Fibroblast of the aortic adventitia (primary cell): ENCODE measurements around the gene NCAPD3. TPM values are rescaled to one million over a fixed set of nuclear protein-coding genes. Genes with fewer than 3 reads are reported as not detected.

Source experiments
- DNase-seq: peaks from one replicate; pipeline ENCODE4 v3.0.0-alpha.2; 2010; ENCODE audit warnings: low read depth
- H3K4me3 ChIP-seq: 2 replicates; pipeline ENCODE4 v1.5.1; 2011; ENCODE audit warnings: low read depth, mild to moderate bottlenecking, control low read depth, low read length, moderate library complexity
- total RNA-seq: library from RNA; depleted of rRNA; stranded (reverse); fragments of >200 nt; gene quantifications from 2 replicates; pipeline ENCODE4 v1.2.3, GENCODE V29; 2012; ENCODE audit warnings: low replicate concordance
- TF ChIP-seq, protein P1 (sequence below): IDR thresholded peaks from 2 replicates; pipeline ENCODE4 v1.5.1; 2011; ENCODE audit warnings: mild to moderate bottlenecking, low read length, control low read depth, inconsistent platforms; ENCODE audit not compliant: insufficient read depth

NCAPD3 gene
- total RNA-seq, 1 donor: 29.7 TPM

DNA sequence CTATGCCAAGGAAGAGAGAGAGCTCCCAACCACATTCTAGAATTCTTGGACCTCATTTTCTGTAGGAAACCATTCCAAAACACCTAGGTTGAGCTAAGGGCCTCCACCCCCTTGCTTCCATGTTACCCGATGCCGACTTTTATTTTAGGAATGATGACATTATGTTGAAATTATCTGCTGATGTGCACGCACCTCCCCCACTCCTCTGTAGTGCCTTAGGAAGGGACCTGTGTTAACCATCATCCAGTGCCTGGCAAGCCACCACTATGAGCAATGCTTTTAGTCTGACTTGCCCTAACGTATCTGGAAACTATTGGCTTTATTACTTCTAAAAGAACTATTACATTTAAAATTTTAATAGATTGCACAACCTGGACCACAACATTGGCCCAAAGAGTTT, 42.1 kb downstream of the NCAPD3 start:
- no peak overlapping the region for H3K4me3 ChIP-seq

DNA sequence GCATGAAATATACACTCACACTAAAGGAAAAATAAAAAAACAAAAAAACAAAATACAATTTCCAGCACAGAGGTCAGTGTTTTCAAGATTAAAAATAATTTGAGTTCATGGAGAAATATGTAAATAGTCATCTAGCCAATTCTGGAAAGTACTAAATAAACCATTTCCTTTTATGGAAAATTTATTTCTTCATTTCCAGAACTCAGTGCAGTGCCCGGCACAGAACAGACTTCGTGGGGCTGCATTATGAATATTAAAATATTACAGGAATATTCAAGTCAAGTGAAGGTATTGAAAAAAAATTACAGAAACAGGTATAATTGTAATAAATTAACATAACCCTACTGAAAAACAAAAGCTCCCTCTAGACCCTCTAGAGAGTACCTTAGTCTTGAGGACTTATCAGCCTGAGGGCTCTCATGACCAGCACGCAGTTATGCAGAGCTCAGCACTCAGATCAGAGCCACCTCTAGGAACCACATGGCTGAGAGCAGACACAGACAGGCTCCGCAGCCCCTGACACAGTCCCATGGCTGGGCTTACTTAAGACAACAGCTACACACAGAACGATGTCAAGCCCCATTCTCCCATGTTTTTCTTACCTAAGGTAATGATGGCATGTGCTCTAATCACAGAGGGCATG, 45.6 kb downstream of the NCAPD3 start:
- TF ChIP-seq, protein P1, sequence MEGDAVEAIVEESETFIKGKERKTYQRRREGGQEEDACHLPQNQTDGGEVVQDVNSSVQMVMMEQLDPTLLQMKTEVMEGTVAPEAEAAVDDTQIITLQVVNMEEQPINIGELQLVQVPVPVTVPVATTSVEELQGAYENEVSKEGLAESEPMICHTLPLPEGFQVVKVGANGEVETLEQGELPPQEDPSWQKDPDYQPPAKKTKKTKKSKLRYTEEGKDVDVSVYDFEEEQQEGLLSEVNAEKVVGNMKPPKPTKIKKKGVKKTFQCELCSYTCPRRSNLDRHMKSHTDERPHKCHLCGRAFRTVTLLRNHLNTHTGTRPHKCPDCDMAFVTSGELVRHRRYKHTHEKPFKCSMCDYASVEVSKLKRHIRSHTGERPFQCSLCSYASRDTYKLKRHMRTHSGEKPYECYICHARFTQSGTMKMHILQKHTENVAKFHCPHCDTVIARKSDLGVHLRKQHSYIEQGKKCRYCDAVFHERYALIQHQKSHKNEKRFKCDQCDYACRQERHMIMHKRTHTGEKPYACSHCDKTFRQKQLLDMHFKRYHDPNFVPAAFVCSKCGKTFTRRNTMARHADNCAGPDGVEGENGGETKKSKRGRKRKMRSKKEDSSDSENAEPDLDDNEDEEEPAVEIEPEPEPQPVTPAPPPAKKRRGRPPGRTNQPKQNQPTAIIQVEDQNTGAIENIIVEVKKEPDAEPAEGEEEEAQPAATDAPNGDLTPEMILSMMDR: no peak
- H3K4me3 ChIP-seq: no peak overlapping the region
- no peak for DNase-seq

More for the DNA sequence above, 42.1 kb downstream of the NCAPD3 start:
- peak; percentile 64 for DNase-seq
- TF ChIP-seq, protein P1: no peak

DNA sequence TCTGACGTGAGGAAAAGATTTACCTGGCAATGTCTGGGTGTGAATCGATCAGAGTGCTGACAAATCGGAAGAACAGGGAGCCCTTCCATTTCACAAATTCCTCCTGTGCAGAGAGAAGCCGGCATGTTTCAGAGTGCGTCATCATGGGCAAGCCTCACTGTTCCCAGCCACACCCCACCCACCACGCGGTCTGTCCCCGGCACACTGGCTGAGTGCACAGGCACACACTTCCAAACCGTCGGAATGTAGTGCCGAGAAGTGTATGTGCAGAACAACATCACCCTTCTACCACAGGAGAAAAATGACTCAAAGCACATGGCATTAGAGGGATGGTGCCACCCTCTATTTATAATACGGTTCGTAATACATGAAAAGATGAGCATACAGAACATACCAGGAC, 47.5 kb downstream of the NCAPD3 start:
- no peak for DNase-seq
- no peak overlapping the region for H3K4me3 ChIP-seq
- TF ChIP-seq, protein P1: no peak

DNA sequence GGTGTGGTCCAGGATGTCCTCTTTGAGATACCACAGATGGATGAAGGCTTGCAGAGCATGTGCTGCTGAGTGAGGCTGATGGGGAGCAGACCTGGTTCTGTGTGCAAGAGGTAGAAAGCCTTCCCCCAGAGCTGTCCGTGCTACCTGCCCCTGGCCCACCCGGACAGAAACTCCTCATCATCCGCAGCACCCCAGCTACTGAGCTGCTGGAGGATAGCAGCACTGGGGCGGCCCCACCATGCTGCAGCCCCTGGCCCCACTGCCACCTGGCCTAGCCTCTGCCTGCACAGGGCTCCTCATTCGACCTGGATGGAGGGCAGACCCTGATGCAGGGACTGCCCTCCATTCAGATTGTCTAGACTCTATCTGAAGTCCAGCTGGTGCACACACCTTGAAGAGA, 50.5 kb downstream of the NCAPD3 start:
- DNase-seq: no peak
- TF ChIP-seq, protein P1: no peak

DNA sequence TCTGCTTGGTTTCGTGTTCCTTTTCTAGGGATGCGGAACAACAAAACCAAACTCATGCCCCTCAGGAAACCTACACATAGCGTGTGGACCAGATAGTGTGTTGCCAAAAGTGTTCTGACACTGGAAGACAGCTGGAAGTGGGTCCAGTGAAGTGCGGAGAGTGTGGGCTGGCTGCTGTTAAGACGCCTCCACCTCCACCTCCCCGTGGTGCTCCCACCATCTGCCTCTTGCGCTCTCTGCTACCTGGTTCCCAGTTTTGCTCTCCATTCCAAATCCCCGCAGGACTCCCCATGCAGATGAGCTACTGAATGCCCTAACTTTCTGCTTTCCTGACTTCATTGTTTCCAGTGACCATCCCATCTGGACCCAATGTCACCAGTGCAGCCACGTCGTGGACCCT, 51.8 kb downstream of the NCAPD3 start:
- H3K4me3 ChIP-seq: no peak overlapping the region
- DNase-seq: no peak
- TF ChIP-seq, protein P1: no peak

More for the DNA sequence above, 50.5 kb downstream of the NCAPD3 start:
- no peak overlapping the region for H3K4me3 ChIP-seq

DNA sequence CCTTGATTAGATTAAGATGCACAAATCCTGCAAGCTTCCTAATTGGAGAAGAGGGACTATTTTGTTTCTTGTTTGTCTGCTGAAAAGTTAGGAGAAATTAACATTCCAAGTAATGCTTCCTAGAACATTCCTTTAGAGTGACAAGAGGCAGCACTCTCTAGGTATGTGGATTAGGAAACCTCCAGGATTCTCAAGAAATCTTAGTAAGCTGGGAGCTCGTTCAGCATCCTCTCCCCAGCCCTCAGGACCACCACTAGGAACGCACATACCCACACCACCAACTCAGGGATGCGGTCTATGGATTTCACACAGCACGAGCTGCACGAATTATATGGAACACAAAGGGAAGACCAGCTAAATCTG, 52.9 kb downstream of the NCAPD3 start:
- no peak overlapping the region for H3K4me3 ChIP-seq
- DNase-seq: peak; percentile 9
- TF ChIP-seq, protein P1: no peak

DNA sequence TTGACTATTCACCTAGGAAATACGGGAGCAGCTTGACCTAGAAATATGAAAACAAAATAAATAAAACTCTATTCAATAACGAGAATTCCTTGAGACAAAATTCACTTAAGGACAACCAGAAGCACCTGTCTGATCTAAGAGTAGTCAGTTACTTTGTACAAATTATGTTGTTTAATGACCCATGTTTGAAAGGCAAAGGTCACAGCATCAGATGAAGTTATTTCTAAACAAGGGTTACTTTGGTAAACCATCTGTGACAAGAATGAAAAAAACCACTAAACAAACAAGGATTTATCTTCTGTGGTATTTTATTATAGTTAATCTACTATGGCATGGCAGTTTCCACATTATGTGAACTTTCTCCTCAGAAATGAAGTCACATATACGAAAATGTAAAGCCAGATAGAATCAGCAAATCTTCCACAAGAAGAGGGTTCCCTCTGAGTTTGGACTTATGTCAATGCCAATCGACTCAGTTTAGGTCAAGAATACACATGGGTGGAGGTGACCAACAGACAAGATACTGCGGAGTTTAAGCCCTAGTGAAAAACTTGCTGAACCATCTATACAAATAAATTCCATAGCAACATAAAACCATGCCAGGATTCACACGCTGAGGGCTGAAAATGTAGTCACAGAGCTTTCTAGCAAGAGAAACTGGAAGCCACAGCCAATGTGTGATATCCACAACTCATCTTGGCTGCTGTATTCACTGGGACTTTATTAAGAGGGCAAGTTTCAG, 53.4 kb downstream of the NCAPD3 start:
- no peak for DNase-seq
- TF ChIP-seq, protein P1: no peak
- H3K4me3 ChIP-seq: no peak overlapping the region
